ENCODE results near the gene NF1. TPM values are rescaled to one million over a fixed set of nuclear protein-coding genes. Genes with fewer than 3 reads are reported as not detected.

Gene NF1
- total and polyA plus RNA-seq, 4 donors = 8.4 to 116 (median 25.5) TPM

DNA sequence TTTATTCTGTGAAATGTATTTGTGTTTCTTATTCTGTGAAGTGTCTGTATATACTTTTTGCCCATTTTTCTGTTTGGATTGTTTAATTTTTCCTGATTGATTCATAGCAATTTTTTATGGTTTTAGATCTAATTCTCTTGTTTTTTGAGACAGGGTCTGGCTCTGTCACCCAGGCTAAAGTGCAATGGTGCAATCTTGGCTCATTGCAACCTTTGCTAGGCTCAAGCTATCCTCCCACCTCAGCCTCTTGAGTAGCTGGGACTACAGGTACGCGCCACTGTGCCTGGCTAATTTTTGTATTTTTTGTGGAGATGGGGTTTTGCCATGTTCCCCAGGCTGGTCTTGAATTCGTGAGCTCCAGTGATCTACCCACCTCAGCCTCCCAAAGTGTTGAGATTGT lies 31.5 kb downstream of the NF1 start:
- 95 to 97% methylated on average over 3 of the region's 3 CpGs for WGBS, 2 donors
- Histone ChIP-seq H3K27me3 (ENCODE audit: control insufficient read depth in 3 of 3, insufficient read depth in 3 of 3, low read length in 2 of 3) (no peaks in the 10 kb centered on the region), H3K27ac (ENCODE audit: low read depth in 1 of 2, low read length in 1 of 2) (no peak overlapping the region), H3K4me3 (no peak overlapping the region), H3K36me3 (ENCODE audit: control insufficient read depth in 4 of 4, insufficient read depth in 4 of 4, low read length in 4 of 4) (peaks cover 0 to 2% (median 0%) of the 10 kb centered on the region in 4 donors), H3K4me1 (ENCODE audit: control insufficient read depth in 5 of 5, insufficient read depth in 5 of 5, low read length in 5 of 5) (peaks cover 0 to 13% (median 0%) of the 10 kb centered on the region in 5 donors), H3K9me3 (ENCODE audit: control insufficient read depth in 4 of 4, insufficient read depth in 3 of 4, low read length in 3 of 4) (no peaks in the 10 kb centered on the region), H3K9ac (ENCODE audit: insufficient read depth in 1 of 2, low read length in 2 of 2) (no peak overlapping the region)
- DNase-seq (no peak), ATAC-seq (ENCODE audit: insufficient read depth, low FRiP score) (no peak)
- TF ChIP-seq, protein P1, sequence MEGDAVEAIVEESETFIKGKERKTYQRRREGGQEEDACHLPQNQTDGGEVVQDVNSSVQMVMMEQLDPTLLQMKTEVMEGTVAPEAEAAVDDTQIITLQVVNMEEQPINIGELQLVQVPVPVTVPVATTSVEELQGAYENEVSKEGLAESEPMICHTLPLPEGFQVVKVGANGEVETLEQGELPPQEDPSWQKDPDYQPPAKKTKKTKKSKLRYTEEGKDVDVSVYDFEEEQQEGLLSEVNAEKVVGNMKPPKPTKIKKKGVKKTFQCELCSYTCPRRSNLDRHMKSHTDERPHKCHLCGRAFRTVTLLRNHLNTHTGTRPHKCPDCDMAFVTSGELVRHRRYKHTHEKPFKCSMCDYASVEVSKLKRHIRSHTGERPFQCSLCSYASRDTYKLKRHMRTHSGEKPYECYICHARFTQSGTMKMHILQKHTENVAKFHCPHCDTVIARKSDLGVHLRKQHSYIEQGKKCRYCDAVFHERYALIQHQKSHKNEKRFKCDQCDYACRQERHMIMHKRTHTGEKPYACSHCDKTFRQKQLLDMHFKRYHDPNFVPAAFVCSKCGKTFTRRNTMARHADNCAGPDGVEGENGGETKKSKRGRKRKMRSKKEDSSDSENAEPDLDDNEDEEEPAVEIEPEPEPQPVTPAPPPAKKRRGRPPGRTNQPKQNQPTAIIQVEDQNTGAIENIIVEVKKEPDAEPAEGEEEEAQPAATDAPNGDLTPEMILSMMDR (IDR thresholded peaks at IDR 0.05; ENCODE audit: control extremely low read depth, extremely low read depth) = no peak

GRCh38 chr17:31128241-31128640 lies 33.5 kb downstream of the NF1 start:
- no peak overlapping the region for H3K9ac ChIP-seq (ENCODE audit: insufficient read depth in 1 of 2, low read length in 2 of 2)
- no peaks in the 10 kb centered on the region for H3K9me3 ChIP-seq (ENCODE audit: control insufficient read depth in 4 of 4, insufficient read depth in 3 of 4, low read length in 3 of 4)
- no peak for ATAC-seq (ENCODE audit: insufficient read depth, low FRiP score)
- no peak overlapping the region for H3K27ac ChIP-seq (ENCODE audit: low read depth in 1 of 2, low read length in 1 of 2)
- WGBS, 2 donors = 92 to 95% methylated on average over 3 of the region's 3 CpGs
- TF ChIP-seq, protein P1 (IDR thresholded peaks at IDR 0.05; ENCODE audit: control extremely low read depth, extremely low read depth) = no peak
- no peaks in the 10 kb centered on the region for H3K27me3 ChIP-seq (ENCODE audit: control insufficient read depth in 3 of 3, insufficient read depth in 3 of 3, low read length in 2 of 3)
- peaks cover 0 to 8% (median 0%) of the 10 kb centered on the region in 5 donors for H3K4me1 ChIP-seq (ENCODE audit: control insufficient read depth in 5 of 5, insufficient read depth in 5 of 5, low read length in 5 of 5)
- peaks cover 0 to 2% (median 0%) of the 10 kb centered on the region in 4 donors for H3K36me3 ChIP-seq (ENCODE audit: control insufficient read depth in 4 of 4, insufficient read depth in 4 of 4, low read length in 4 of 4)
- no peak for DNase-seq
- no peak overlapping the region for H3K4me3 ChIP-seq

- no peak for DNase-seq
- WGBS, 2 donors = 87 to 91% methylated on average over 15 of the region's 15 CpGs
- TF ChIP-seq, protein P1 (IDR thresholded peaks at IDR 0.05; ENCODE audit: control extremely low read depth, extremely low read depth) = no peak
- Histone ChIP-seq H3K27ac (ENCODE audit: low read depth in 1 of 2, low read length in 1 of 2) (no peak overlapping the region), H3K9ac (ENCODE audit: insufficient read depth in 1 of 2, low read length in 2 of 2) (no peak overlapping the region), H3K4me3 (no peak overlapping the region), H3K4me1 (ENCODE audit: control insufficient read depth in 5 of 5, insufficient read depth in 5 of 5, low read length in 5 of 5) (peaks cover 0 to 8% (median 0%) of the 10 kb centered on the region in 5 donors), H3K27me3 (ENCODE audit: control insufficient read depth in 3 of 3, insufficient read depth in 3 of 3, low read length in 2 of 3) (no peaks in the 10 kb centered on the region), H3K9me3 (ENCODE audit: control insufficient read depth in 4 of 4, insufficient read depth in 3 of 4, low read length in 3 of 4) (no peaks in the 10 kb centered on the region), H3K36me3 (ENCODE audit: control insufficient read depth in 4 of 4, insufficient read depth in 4 of 4, low read length in 4 of 4) (peaks cover 0 to 2% (median 0%) of the 10 kb centered on the region in 4 donors)
- ATAC-seq (ENCODE audit: insufficient read depth, low FRiP score) = no peak
These were observed 35.8 kb downstream of the NF1 start for GRCh38 chr17:31130286-31131224.

Measured in lung (tissue), 12 donors.